Activated CD8-positive, alpha-beta memory T cell treated with anti-CD3 and anti-CD28 coated beads, Interleukin-2, amount 50 U/mL, for 4 hours (primary cell): ENCODE data around the gene POR.
A peak's percentile ranks its signal among the peaks of the same experiment; 100 is the strongest.
"Not testable (repeated sequence)": the region's sequence is repeated elsewhere in the genome, so short reads cannot be mapped to it uniquely, and the experiment has no call there.

ENCODE experiments used
- DNase-seq: peaks from one replicate; pipeline ENCODE4 v3.0.0-alpha.2; 2020

POR gene

DNA sequence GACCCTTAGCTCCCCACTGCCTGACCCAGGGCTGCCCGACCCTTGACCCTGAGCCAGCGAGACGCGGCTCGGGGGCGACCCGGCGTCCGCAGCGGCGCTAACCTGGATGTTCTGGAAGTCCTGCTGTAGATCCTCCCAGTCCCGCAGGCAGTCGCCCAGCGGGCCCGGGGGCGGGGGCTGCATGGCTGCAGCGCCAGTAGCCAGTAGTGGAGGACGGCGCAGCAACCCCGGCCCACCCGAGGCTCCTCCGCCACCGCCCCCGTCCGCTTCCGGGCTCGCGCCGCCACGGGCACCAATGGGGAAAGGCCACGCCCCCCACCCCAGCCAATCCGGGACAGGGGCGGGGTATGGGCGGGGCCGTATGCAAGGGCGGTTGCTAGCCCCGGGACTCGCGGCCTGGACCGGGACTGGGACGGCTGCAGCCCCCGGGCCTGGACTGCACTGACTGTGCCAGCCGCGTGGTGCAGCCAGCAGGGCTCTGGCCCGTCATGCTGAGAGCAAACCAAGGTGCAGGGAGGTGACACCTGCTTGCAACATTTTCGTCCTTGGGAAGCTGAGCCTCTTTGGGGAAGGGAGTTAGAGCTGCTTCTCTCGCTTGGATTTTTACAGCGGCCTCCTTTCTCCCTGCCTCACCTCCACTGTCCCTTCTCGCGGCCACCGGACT, 79.6 kb downstream of the POR start, which contains the start of gene TMEM120A:
Gene TMEM120A (minus strand): TSS at position 208 of the 664 bp plus-strand sequence. CDS start 25 bp downstream, at position 183.
- peak; percentile 95 for DNase-seq

DNA sequence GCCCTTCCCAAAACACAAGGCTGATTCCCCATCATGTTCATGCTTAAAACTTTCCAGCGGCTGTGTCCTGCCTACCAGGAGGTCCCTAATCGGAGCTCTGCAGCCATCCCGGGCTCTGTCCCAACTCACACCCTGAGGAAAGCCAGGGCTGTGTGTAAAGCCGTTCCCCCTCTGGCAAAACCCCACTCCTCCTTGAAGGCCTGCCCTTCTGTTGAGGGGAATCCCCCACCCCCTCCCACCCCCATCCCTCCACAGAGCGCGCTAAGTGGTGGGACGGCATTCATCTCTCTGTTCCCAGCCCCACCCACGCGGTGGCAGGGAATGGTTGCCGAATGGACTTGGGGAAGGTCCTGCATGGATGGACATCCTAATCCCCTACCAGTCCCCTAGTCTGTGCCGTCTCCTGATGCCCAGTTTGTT, 80.1 kb downstream of the POR start:
- DNase-seq, result no peak

DNA sequence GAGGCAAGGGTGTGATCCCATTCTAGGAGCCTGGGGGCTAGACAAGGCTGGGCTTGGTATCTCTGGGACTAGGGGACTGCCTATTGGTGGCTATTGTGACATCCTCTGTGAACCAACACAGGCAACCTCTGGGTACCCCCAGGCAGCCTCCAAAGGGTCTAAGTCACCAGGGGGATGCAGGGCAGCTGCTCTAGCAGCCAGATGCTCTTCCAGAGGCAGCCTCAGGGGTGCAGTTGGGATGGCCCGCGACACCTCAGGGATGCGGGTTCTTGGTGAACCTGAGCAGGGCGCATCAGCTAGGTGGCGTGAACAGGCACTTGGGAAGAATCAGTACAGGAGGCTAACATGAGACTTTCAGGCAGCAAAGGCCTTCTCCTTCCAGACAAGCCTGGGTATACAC, 81.0 kb downstream of the POR start:
- DNase-seq, result no peak

GRCh38 chr7:75996476-75996875, 81.5 kb downstream of the POR start:
- no peak for DNase-seq

DNA sequence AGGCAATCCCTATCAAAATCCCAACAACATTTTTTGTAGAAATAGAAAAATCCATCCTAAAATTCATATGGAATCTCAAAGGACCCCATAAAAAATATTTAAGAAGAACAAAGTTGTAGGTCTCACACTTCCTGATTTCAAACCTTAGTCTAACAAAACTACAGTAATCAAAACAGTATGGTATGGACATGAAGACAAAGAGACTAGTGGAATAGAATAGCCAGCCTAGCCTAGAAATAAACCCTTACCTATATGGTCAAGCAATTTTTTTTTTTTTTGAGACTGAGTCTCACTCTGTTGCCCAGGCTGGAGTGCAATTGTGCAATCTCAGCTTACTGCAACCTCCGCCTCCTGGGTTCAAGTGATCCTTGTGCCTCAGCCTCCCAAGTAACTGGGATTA, 83.1 kb downstream of the POR start:
- DNase-seq, result no peak

GRCh38 chr7:76000566-76000965, 85.6 kb downstream of the POR start:
- DNase-seq, result peak; percentile 13

- DNase-seq, result peak; percentile 3
These were observed 87.2 kb downstream of the POR start for GRCh38 chr7:76002139-76002538.

DNA sequence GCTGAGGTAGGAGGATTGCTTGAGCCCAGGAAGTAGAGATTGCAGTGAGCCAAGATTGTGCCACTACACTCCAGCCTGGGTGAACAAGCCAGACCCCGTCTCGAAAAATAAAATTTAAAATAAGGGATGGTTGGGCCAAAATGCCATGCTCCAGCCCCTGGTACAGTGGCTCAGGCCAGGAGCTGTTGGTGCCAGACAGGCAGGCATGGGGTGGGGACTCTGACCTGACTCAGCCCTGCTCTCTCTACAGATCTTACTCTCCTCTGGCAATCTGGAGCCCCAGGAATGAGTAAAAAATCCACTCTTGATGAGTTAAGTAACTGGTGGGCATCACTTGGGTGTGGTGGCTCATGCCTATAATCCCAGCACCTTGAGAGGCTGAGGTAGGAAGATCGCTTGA, 87.9 kb downstream of the POR start:
- no peak for DNase-seq

- DNase-seq, result no peak
These were observed 88.4 kb downstream of the POR start for GRCh38 chr7:76003351-76003750.

GRCh38 chr7:76005004-76005403, 90.0 kb downstream of the POR start:
- not testable (repeated sequence) for DNase-seq

DNA sequence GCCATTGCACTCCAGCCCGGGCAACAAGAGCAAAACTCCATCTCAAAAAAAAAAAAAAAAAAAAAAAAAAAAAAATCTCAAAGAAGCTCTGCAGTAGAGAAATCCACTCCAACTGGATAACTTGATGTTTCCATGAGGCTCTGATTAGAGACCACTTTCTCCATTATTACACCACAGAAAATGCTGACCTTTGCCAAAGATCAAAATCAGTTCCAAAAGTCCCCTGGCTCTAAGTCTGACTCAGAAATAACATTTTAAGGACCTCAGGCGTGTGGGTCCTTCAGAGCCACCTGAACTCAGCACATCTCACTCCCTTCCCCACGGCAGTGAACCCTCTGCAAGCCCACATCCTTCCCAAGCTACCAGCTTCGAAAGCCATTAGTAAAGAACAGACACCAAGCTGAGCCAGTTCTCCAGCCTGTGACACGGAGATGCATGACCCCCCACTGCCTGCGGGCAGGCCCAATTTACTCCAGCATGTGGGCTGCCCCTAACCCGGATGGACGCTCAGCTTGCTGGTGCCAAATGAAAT, 93.3 kb downstream of the POR start:
- DNase-seq, result no peak

GRCh38 chr7:76009672-76010600, 95.0 kb downstream of the POR start:
- no peak for DNase-seq

- no peak for DNase-seq
These were observed 96.5 kb downstream of the POR start for GRCh38 chr7:76011442-76011861.

GRCh38 chr7:76016191-76016947, 101.4 kb downstream of the POR start:
- no peak for DNase-seq

GRCh38 chr7:76018520-76018919, 103.6 kb downstream of the POR start:
- DNase-seq, result not testable (repeated sequence)

DNA sequence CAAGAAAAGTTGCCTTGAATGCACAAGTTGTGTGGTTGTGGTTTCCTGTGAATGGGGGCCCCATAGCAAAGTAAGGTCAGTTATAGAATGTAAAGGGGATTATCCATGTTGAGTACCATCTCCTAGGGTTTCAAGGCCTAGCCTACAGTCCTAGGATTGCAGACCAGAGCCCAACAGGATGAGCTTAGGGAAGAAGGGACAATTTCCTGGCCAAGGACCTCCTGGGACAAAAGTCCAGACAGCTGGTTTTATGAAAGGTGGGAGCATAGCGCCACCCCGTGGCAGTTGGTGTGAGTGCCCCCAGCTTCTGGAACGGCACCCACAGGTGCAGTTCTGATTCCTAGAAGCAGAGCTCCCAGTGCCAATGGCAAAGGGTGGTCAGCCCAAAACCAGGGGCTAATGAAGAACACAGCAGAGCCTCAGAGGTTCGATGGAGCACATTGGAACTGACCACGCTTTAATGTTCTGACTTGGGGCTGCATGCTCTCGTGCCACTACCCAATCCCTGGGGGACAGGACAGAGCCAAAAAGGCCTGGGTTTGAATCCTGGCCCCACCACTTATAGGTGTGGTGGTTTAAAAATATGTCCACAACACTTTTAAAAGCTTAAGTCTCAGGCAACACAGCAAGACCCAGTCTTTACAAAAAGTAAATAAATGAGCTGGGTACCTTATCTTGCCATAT, 105.2 kb downstream of the POR start:
- DNase-seq, result peak; percentile 74

- DNase-seq, result no peak
These were observed 107.2 kb downstream of the POR start for GRCh38 chr7:76022026-76022780.

GRCh38 chr7:76023002-76023401, 108.0 kb downstream of the POR start:
- DNase-seq, result no peak

GRCh38 chr7:76029682-76030081, 114.7 kb downstream of the POR start:
- DNase-seq, result not testable (repeated sequence)

GRCh38 chr7:76031964-76032363, 117.0 kb downstream of the POR start:
- no peak for DNase-seq
